Activated T-helper 1 cell treated with anti-CD3 and anti-CD28 coated beads, Interleukin-12 subunit alpha, Interleukin-12 subunit beta, Interleukin-2, Interleukin-4 antibody, amounts not matched to agents 30 ng/mL and 10 ng/mL and 1 ng/mL, durations not matched to agents 14 hours and 24 hours and 36 hours (primary cell): ENCODE data around the gene SMIM24. TPM values are rescaled to one million over a fixed set of nuclear protein-coding genes. Genes with fewer than 3 reads are reported as not detected.
"Not testable (repeated sequence)": the region's sequence is repeated elsewhere in the genome, so short reads cannot be mapped to it uniquely, and the experiment has no call there.

Experiments used
- DNase-seq: peaks from one replicate; pipeline ENCODE4 v3.0.0; 2021; ENCODE audit warnings: low spot score
- H3K27ac Mint-ChIP-seq: one replicate; pipeline ENCODE4 v1.8.0; 2021; ENCODE audit warnings: mild to moderate bottlenecking, mixed read lengths
- H3K27me3 Mint-ChIP-seq: one replicate; pipeline ENCODE4 v1.8.0; 2022; ENCODE audit warnings: mild to moderate bottlenecking, moderate library complexity, mixed read lengths; ENCODE audit not compliant: insufficient read depth
- H3K36me3 Mint-ChIP-seq: one replicate; pipeline ENCODE4 v1.8.0; 2021; ENCODE audit warnings: low read depth, mixed read lengths
- H3K4me1 Mint-ChIP-seq: one replicate; pipeline ENCODE4 v1.8.0; 2021; ENCODE audit warnings: low read depth, mixed read lengths
- H3K4me3 Mint-ChIP-seq: one replicate; pipeline ENCODE4 v1.8.0; 2021; ENCODE audit warnings: mild to moderate bottlenecking, moderate library complexity, mixed read lengths
- H3K9me3 Mint-ChIP-seq: one replicate; pipeline ENCODE4 v1.8.0; 2021; ENCODE audit warnings: mixed read lengths
- intact Hi-C: fragments of 100-400 bp; cut with micrococcal nuclease; formaldehyde crosslinking; loops from one replicate; pipeline ENCODE4 v1.15.1; 2024
- total RNA-seq: library from RNA; stranded (reverse); gene quantifications from 2 replicates; pipeline ENCODE4 v1.2.3, GENCODE V29; 2022

The SMIM24 gene
- total RNA-seq, 1 donor from 2014 or later: not detected

GRCh38 chr19:3448616-3449334 lies 31.6 kb downstream of the SMIM24 start:
- Mint-ChIP-seq H3K27ac (no peak overlapping the region), H3K27me3 (no peaks in the 10 kb centered on the region), H3K4me1 (no peaks in the 10 kb centered on the region), H3K4me3 (no peak overlapping the region), H3K36me3 (peaks cover 2% of the 10 kb centered on the region), H3K9me3 (no peaks in the 10 kb centered on the region)
- DNase-seq: no peak
- intact Hi-C loops: no loop called here

DNA sequence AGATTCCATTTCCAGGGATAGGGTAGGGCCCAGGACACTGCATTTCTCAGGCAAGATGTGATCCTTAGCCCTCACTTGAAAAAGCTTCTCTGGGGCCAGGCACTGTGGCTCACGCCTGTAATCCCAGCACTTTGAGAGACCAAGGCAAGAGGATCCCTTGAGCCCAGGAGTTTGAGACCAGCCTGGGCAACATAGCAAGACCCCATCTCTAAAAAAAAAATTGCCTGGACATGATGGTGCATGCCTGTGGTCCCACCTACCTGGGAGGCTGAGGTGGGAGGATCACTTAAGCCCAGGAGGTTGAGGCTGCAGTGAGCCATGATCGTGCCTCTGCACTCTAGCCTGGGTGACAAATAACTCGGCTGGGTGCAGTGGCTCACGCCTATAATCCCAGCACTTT lies 33.7 kb downstream of the SMIM24 start:
- H3K4me1 Mint-ChIP-seq, intact Hi-C loops, H3K9me3 Mint-ChIP-seq, H3K36me3 Mint-ChIP-seq, DNase-seq, H3K27ac Mint-ChIP-seq, H3K4me3 Mint-ChIP-seq, H3K27me3 Mint-ChIP-seq: not testable (repeated sequence)

DNA sequence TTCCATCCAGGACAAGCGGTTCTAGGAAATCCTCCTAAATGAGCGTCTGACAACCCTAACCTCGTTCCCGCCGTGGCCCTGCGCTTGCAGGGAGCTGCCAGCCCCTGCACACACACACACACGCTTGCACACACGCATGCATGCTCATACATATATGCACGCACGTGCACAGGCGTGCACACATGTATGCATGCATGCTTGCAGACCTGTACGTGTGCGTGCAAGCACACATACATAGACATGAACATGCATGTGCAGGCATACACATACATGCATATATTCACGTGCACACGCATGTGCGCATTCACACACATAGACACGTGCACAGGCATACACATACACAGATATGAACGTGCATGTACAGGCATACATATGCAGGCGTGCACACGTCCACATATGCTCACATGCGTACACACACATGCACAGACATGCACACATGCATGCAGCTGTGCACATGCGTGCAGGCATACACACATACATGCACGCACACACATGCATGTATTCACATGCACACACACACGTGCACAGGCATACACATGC lies 35.6 kb downstream of the SMIM24 start:
- Mint-ChIP-seq H3K4me3 (no peak overlapping the region), H3K36me3 (no peaks in the 10 kb centered on the region), H3K9me3 (no peaks in the 10 kb centered on the region), H3K27me3 (no peaks in the 10 kb centered on the region), H3K27ac (no peak overlapping the region), H3K4me1 (no peaks in the 10 kb centered on the region)
- no peak for DNase-seq
- intact Hi-C loops: no loop called here

- Mint-ChIP-seq H3K4me1 (no peaks in the 10 kb centered on the region), H3K4me3 (no peak overlapping the region), H3K36me3 (no peaks in the 10 kb centered on the region), H3K27me3 (no peaks in the 10 kb centered on the region), H3K27ac (no peak overlapping the region), H3K9me3 (no peaks in the 10 kb centered on the region)
- no peak for DNase-seq
- intact Hi-C loops: no loop called here
Observed at GRCh38 chr19:3443840-3444694, 36.3 kb downstream of the SMIM24 start.

DNA sequence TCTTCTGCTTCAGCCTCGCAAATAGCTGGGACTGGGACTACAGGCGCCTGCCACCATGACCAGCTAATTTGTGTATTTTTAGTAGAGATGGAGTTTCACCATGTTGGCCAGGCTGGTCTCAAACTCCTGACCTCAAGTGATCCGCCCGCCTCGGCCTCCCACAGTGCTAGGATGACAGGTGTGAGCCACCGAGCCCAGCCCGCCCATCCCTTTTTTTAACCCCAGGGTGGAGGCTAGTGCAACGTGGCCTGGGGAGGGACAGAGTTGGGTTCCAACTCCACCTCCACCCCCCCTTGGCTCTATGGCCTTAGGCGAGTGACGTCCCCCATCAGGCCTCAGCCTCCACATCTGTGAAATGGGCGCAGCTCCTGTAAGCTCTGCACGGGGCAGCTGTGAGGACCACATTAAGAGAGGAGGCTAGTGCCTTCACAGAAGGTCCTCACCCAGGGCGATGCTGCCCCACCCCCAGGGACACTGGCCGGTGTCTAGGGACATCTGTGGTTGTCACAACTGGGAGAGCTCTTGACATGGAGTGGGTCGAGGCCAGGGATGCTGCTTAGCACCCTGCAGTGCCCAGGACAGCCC lies 37.7 kb downstream of the SMIM24 start:
- intact Hi-C loops: no loop called here
- Mint-ChIP-seq H3K4me1 (no peaks in the 10 kb centered on the region), H3K27me3 (no peaks in the 10 kb centered on the region), H3K9me3 (no peaks in the 10 kb centered on the region), H3K36me3 (no peaks in the 10 kb centered on the region), H3K27ac (no peak overlapping the region), H3K4me3 (no peak overlapping the region)
- DNase-seq: no peak

GRCh38 chr19:3441986-3442329 lies 38.4 kb downstream of the SMIM24 start:
- H3K9me3 Mint-ChIP-seq: no peaks in the 10 kb centered on the region
- no peaks in the 10 kb centered on the region for H3K4me1 Mint-ChIP-seq
- H3K36me3 Mint-ChIP-seq: no peaks in the 10 kb centered on the region
- H3K27ac Mint-ChIP-seq: no peak overlapping the region
- DNase-seq: no peak
- no peak overlapping the region for H3K4me3 Mint-ChIP-seq
- intact Hi-C loops: no loop called here
- H3K27me3 Mint-ChIP-seq: no peaks in the 10 kb centered on the region

DNA sequence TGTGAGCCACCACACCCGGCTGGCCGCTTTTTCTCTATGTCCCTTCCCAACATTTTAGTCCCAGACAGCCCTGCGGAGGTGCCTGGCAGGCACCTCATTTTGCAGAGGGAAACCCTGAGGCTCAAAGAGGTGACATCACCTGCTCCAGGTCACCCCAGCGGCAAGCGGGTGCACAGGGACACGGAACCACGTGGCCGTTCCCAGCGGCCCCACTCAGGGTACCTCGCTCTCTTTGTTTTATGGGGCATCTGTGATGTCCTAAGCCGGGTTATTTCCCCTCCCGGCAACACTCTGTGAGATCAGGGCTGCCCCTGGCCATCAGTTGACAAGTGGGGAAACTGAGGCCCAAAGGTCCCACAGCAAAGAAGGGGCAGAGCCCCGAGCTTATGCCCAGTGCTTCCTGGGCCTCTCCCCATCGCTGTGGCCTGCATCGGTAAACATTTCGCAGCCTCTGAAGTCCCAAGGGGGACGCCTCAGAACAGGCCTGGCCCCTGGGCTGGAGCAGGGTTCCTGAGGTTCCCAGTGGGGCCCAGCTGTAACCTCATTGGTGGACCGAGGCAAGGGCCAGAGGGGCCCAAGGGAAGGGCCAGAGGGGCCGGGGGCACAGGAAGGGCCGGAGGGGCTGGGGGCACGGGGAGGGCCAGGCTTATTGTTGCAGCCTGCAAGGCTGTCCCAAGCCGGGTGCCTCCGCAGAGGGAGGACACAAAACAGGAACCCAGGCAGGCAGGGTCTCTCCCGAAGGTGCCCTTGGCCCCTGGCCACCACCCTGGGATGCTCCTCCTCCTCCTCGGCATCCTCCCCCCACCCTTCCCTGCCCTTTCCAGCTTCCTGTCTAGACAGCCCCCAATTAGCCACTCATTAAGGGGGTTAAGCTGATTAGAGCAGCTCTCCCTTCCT lies 39.0 kb downstream of the SMIM24 start:
- no peaks in the 10 kb centered on the region for H3K27me3 Mint-ChIP-seq
- H3K27ac Mint-ChIP-seq: no peak overlapping the region
- H3K4me1 Mint-ChIP-seq: no peaks in the 10 kb centered on the region
- no peaks in the 10 kb centered on the region for H3K9me3 Mint-ChIP-seq
- no peak for DNase-seq
- intact Hi-C loops: no loop called here
- no peaks in the 10 kb centered on the region for H3K36me3 Mint-ChIP-seq
- no peak overlapping the region for H3K4me3 Mint-ChIP-seq

GRCh38 chr19:3440082-3440481 lies 40.2 kb downstream of the SMIM24 start:
- intact Hi-C loops: loop anchor here (1.0 kb wide), 1 partner anchor 113 kb away; no protein-coding TSS in a partner anchor
- peaks cover 2% of the 10 kb centered on the region for H3K27me3 Mint-ChIP-seq
- H3K36me3 Mint-ChIP-seq: no peaks in the 10 kb centered on the region
- DNase-seq: peak; percentile 32
- H3K9me3 Mint-ChIP-seq: no peaks in the 10 kb centered on the region
- H3K27ac Mint-ChIP-seq: no peak overlapping the region
- no peak overlapping the region for H3K4me3 Mint-ChIP-seq
- H3K4me1 Mint-ChIP-seq: peaks cover 6% of the 10 kb centered on the region

GRCh38 chr19:3434630-3435553 lies 45.4 kb downstream of the SMIM24 start:
- H3K4me3 Mint-ChIP-seq: peak overlapping the region; percentile 95
- H3K9me3 Mint-ChIP-seq: no peaks in the 10 kb centered on the region
- no peaks in the 10 kb centered on the region for H3K36me3 Mint-ChIP-seq
- DNase-seq: peak; percentile 95
- peaks cover 5% of the 10 kb centered on the region for H3K27me3 Mint-ChIP-seq
- H3K4me1 Mint-ChIP-seq: peaks cover 6% of the 10 kb centered on the region
- peak overlapping the region; percentile 97 for H3K27ac Mint-ChIP-seq
- intact Hi-C loops: loop anchor here (1.0 to 5.0 kb wide), 7 partner anchors 66 to 1008 kb away; partner anchors contain the start of genes DOHH, MRPL54, NCLN and TIMM13

DNA sequence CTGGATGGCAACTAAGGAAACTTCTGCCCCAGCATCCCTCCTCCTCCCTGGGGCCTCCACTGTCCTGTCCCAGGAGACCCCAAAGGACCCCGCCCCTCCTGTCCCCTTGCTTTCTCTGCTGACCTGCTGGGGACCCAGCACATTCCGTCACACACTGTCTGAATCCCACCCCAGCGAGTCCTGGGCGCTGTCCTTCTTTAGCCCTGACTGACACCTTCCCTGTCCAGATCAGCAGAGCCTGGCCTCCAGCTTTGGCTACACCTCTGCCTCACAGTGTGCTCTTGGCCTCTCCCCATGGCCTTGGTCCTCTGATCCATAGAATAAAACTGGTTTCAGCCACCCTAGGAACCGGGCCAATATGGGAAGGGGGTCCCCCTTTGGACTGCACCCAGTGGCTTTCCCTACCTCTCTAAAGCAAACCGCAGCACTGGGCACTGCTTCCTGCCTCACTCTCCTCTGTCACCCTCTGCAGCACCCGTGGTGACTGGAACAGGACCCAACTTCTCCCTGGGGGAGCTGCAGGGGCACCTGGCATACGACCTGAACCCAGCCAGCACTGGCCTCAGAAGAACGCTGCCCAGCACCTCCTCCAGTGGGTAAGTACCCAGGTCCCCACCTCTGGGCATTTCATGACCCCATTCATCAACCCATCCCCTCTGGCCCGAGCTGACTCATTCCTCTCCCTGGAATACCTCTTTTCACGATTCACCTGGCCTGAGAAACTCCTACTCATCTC lies 46.4 kb downstream of the SMIM24 start:
- DNase-seq: no peak
- Mint-ChIP-seq H3K4me1 (peaks cover 6% of the 10 kb centered on the region), H3K27ac (peak overlapping the region; percentile 97), H3K9me3 (no peaks in the 10 kb centered on the region), H3K4me3 (peak overlapping the region; percentile 95), H3K27me3 (peaks cover 5% of the 10 kb centered on the region), H3K36me3 (no peaks in the 10 kb centered on the region)
- intact Hi-C loops: loop anchor here (2.0 kb wide), 3 partner anchors 67 to 329 kb away; partner anchors contain the start of genes DOHH and MRPL54

GRCh38 chr19:3433313-3433712 lies 47.0 kb downstream of the SMIM24 start:
- no peaks in the 10 kb centered on the region for H3K9me3 Mint-ChIP-seq
- H3K27me3 Mint-ChIP-seq: peaks cover 5% of the 10 kb centered on the region
- H3K4me1 Mint-ChIP-seq: peaks cover 6% of the 10 kb centered on the region
- intact Hi-C loops: no loop called here
- no peak for DNase-seq
- no peaks in the 10 kb centered on the region for H3K36me3 Mint-ChIP-seq
- H3K27ac Mint-ChIP-seq: no peak overlapping the region
- no peak overlapping the region for H3K4me3 Mint-ChIP-seq
